Lower leg skin (tissue), 3 donors: ENCODE measurements around the gene LGI4.

Experiments
- CTCF ChIP-seq, 3 donors: fragments of 450-650 bp; IDR thresholded peaks; one replicate each; pipeline ENCODE4 v1.5.1; 2016; ENCODE audit warnings: antibody characterized with exemption in 3 of 3, mild to moderate bottlenecking in 3 of 3, moderate library complexity in 2 of 3
- POLR2A ChIP-seq, 2 donors: fragments of 450-650 bp; IDR thresholded peaks; one replicate each; pipeline ENCODE4 v1.6.1; 2016 to 2017; ENCODE audit warnings: antibody characterized with exemption in 2 of 2, mild to moderate bottlenecking in 1 of 2, moderate library complexity in 1 of 2

GRCh38 chr19:35184267-35184666 is 49.4 kb upstream of the LGI4 start:
- TF ChIP-seq CTCF (IDR thresholded peaks at IDR 0.05) (no peak), POLR2A (IDR thresholded peaks at IDR 0.05) (no peak)
